ENCODE measurements around the gene BBS2.

DNA sequence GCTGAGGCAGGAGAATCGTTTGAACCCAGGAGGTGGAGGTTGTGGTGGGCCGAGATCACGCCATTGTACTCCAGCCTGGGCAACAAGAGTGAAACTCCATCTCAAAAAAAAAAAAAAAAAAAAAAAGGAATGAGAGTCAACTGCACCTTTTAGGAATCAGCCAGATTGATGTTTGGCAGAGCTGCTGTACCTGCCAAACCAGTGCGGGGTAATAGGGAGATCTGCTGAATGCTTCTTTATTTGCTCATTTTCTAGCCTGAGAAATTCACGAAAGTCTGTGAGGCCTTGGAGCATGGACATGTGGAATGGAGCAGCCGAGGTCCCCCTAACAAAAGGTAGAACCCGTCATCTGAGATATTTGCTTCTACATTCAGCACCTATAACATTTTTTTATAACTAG is 50.1 kb downstream of the BBS2 start:
- TF ChIP-seq, protein P1, sequence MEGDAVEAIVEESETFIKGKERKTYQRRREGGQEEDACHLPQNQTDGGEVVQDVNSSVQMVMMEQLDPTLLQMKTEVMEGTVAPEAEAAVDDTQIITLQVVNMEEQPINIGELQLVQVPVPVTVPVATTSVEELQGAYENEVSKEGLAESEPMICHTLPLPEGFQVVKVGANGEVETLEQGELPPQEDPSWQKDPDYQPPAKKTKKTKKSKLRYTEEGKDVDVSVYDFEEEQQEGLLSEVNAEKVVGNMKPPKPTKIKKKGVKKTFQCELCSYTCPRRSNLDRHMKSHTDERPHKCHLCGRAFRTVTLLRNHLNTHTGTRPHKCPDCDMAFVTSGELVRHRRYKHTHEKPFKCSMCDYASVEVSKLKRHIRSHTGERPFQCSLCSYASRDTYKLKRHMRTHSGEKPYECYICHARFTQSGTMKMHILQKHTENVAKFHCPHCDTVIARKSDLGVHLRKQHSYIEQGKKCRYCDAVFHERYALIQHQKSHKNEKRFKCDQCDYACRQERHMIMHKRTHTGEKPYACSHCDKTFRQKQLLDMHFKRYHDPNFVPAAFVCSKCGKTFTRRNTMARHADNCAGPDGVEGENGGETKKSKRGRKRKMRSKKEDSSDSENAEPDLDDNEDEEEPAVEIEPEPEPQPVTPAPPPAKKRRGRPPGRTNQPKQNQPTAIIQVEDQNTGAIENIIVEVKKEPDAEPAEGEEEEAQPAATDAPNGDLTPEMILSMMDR (IDR thresholded peaks at IDR 0.05 in 8 of 11, conservative IDR thresholded peaks at IDR 0.05 in 3 of 11) = no peak
- no peak for TF ChIP-seq POLR2AphosphoS5 (IDR thresholded peaks at IDR 0.05)
